ENCODE data around the gene CSF1. TPM values are rescaled to one million over a fixed set of nuclear protein-coding genes. Genes with fewer than 3 reads are reported as not detected.

The CSF1 gene
- total RNA-seq, 1 donor from 2014 or later = 140 TPM

- Histone ChIP-seq H3K4me3 (peak overlapping the region in 1 of 2 donors; percentile 64), H3K36me3 (peaks cover 0 to 3% of the 10 kb centered on the region in 2 donors), H3K9me3 (no peaks in the 10 kb centered on the region), H3K27me3 (no peaks in the 10 kb centered on the region), H3K4me1 (peaks cover 5 to 36% of the 10 kb centered on the region in 2 donors), H3K27ac (peak overlapping the region in 1 of 2 donors; percentile 77)
- no peak for TF ChIP-seq CTCF (IDR thresholded peaks at IDR 0.05)
- intact Hi-C loops (cut with DNase I) = no loop called here
- DNase-seq (ENCODE audit: low spot score in 2 of 2) = no peak
Observed at GRCh38 chr1:109909561-109909960, 1.1 kb upstream of the CSF1 start.

GRCh38 chr1:109910963-109911798 is 532 bp downstream of the CSF1 start:
- Histone ChIP-seq H3K27ac (peak overlapping the region; percentile 77 to 84), H3K27me3 (no peaks in the 10 kb centered on the region), H3K9me3 (no peaks in the 10 kb centered on the region), H3K36me3 (peaks cover 11 to 14% of the 10 kb centered on the region in 2 donors), H3K4me3 (peak overlapping the region; percentile 64 to 82), H3K4me1 (peaks cover 5 to 40% of the 10 kb centered on the region in 2 donors)
- intact Hi-C loops (cut with DNase I) = loop anchor here (2.0 kb wide), 4 partner anchors 34 to 134 kb away; partner anchors contain the start of gene AHCYL1
- no peak for TF ChIP-seq CTCF (IDR thresholded peaks at IDR 0.05)
- DNase-seq (ENCODE audit: low spot score in 2 of 2) = no peak

- peak overlapping the region; percentile 64 to 82 for H3K4me3 ChIP-seq
- peaks cover 22 to 25% of the 10 kb centered on the region in 2 donors for H3K36me3 ChIP-seq
- DNase-seq (ENCODE audit: low spot score in 2 of 2) = no peak
- no peaks in the 10 kb centered on the region for H3K9me3 ChIP-seq
- intact Hi-C loops (cut with DNase I) = no loop called here
- no peak for TF ChIP-seq CTCF (IDR thresholded peaks at IDR 0.05)
- peak overlapping the region; percentile 72 to 84 for H3K27ac ChIP-seq
- H3K27me3 ChIP-seq = no peaks in the 10 kb centered on the region
- peaks cover 5 to 40% of the 10 kb centered on the region in 2 donors for H3K4me1 ChIP-seq
Observed at GRCh38 chr1:109912214-109912861, 1.7 kb downstream of the CSF1 start.

GRCh38 chr1:109912873-109913272 is 2.2 kb downstream of the CSF1 start:
- TF ChIP-seq CTCF (IDR thresholded peaks at IDR 0.05) = no peak
- Histone ChIP-seq H3K27me3 (no peaks in the 10 kb centered on the region), H3K4me1 (peaks cover 5 to 40% of the 10 kb centered on the region in 2 donors), H3K9me3 (no peaks in the 10 kb centered on the region), H3K27ac (peak overlapping the region; percentile 72 to 84), H3K36me3 (peaks cover 27 to 31% of the 10 kb centered on the region in 2 donors), H3K4me3 (peak overlapping the region; percentile 64 to 82)
- no peak for DNase-seq (ENCODE audit: low spot score in 2 of 2)
- intact Hi-C loops (cut with DNase I) = no loop called here

GRCh38 chr1:109913360-109913879 is 2.8 kb downstream of the CSF1 start:
- Histone ChIP-seq H3K27me3 (no peaks in the 10 kb centered on the region), H3K4me3 (peak overlapping the region; percentile 64 to 82), H3K4me1 (peaks cover 5 to 40% of the 10 kb centered on the region in 2 donors), H3K9me3 (no peaks in the 10 kb centered on the region), H3K27ac (peak overlapping the region; percentile 72 to 84), H3K36me3 (peaks cover 33 to 36% of the 10 kb centered on the region in 2 donors)
- DNase-seq (ENCODE audit: low spot score in 2 of 2) = no peak
- intact Hi-C loops (cut with DNase I) = no loop called here
- TF ChIP-seq CTCF (IDR thresholded peaks at IDR 0.05) = no peak

Data from ascending aorta (tissue), 2 donors.